Left cardiac atrium (tissue), 4 donors: ENCODE results near the gene SLC23A1. TPM values are rescaled to one million over a fixed set of nuclear protein-coding genes. Genes with fewer than 3 reads are reported as not detected.
"Not testable (repeated sequence)": the region's sequence is repeated elsewhere in the genome, so short reads cannot be mapped to it uniquely, and the experiment has no call there.

Experiments
- ATAC-seq, 2 donors: fragments of 200-7000 bp; cut with Tn5 transposase; one replicate each; pipeline ENCODE4 v1.9.1; 2020; ENCODE audit warnings: mild to moderate bottlenecking in 2 of 2, moderate library complexity in 2 of 2
- DNase-seq: peaks from one replicate; pipeline ENCODE4 v3.0.0-alpha.2; 2020
- intact Hi-C, 2 donors: fragments of 100-400 bp; cut with DNase I; formaldehyde crosslinking; loops; one replicate each; pipeline versions ENCODE4 v1.14.1 to v1.15.1; 2022 to 2023
- total RNA-seq, 2 donors: library from RNA; stranded (reverse); fragmentation: NEBNext Ultra II Directional; extraction: Animal tissue kit (Norgen Biotek cat#: 25700); gene quantifications; one replicate each; pipeline ENCODE4 v1.2.1, GENCODE V29; 2021
- donor health status: DM: no; HTN: yes; CAD: no.
- donor health status: DM: no; HTN: yes; CAD: no; lungs with severe emphysema.
- donor health status: DM: yes; HTN: yes; CAD: no.
- donor health status: Dilated cardiomyopathy.

The SLC23A1 gene
- total RNA-seq, 2 donors from 2014 or later: not detected

DNA sequence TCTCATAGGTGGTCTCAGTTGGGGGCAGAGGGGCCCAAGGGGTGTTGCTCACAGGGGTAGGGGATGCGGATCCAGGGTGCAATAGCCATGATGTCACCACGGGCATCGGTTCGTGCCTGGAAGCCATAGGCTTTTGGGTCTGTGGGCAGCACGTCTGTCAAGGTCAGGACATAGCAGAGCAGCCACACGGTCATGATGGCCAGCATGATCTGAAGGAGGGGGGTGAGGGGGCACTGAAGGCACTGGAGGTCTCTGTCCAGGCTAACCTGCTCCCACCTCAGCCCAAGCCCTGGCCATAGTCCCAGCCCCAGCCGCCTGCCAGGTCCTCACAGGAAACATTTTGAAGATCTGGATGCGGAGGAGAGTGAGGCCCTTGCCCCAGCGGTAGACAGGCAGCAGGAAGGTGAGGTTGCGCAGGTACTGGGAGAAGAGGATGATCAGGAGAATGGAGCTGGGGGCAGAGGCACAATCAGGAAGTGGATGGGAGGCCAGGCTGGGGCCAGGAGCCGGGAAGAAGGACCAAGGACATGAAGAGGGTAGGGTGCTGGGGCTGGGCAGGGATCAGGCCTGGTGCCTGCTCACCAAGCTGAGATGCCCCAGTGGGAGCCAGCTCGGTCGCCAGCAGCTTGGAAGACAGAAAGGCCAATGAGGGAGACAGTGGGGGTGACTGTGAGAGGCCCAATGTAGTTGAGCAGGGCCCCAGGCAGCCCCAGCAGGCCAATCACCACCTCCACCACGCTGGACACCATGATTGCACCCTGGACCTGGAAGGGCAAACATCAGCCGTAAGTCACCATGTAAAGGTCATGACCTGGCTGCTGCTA is 3.3 kb downstream of the SLC23A1 start:
- intact Hi-C loops: no loop called here
- no peak for DNase-seq
- ATAC-seq: no peak

DNA sequence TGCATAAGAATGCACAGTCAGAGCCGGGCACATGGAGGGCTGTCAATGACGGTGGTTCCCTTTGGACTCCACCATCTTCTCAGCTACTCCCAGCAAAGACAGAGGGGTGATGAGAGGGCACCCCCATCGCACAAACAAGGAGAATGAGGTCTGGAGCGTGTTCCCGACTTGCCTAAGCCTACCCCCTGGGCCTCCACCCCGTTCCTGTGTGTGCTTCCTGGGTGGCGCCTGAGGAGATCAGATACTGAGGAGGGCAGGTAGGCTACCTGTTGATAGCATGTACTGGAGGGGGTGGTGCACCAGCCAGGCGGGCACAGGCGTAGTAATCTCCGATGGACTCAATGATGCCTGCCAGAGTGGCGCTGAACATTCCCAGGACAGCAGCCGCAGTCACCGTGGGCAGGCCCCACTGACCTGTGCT is 4.1 kb downstream of the SLC23A1 start:
- ATAC-seq: no peak
- intact Hi-C loops: no loop called here
- no peak for DNase-seq

DNA sequence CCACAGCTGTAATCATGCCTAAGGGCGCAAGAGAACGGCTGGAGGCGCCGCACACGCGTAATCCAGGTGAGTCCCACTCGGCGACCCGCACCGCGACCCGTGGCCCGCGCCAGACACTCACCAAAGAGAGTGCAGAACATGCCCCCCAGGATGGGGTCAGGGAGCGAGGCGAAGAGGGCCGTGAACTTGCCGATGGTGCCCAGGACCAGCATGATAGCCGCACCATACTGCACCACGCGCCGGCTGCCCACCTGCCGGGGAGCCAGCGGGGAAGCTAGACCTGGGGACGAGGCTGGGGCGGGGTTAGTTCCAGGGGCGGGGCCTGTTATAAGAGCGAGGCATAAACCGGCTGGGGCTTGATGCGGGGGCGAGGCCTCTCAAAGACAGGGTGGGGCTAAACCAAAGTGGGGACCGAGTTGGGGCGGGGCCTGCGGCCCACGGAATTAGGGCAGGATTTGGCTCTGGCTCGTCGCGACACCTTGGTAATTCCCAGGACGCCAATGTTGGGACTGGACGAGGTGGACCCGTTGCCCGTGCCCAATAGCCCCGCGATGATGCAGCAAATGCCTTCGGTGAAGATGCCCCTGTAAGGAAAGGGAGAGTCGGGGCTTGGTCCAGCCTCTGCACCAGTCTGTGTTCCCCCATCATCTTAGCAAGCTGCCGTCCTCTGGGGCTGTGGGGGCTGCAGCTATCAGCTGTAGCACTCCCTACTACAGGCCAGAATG is 4.8 kb downstream of the SLC23A1 start:
- ATAC-seq (no peak), DNase-seq (no peak)
- intact Hi-C loops: no loop called here

DNA sequence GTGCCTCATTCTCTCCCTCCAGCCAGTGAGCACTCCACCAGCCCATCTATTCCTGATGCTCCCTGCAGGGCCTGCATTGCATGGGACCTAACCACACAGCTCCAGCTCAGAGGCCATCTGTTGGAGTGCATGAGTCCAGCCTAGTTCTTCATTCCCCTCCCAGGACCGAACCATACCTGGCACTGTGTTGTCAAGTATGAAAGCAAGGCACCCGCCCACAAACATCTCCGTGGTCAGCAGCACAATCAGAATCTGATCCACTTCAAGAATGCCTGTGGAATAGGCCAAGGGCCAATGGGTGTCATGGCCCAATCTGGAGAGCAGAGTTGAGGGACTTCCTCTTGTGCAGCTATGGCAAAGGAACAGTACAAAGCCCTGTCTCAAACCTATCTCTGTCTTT is 5.9 kb downstream of the SLC23A1 start:
- ATAC-seq (no peak), DNase-seq (no peak)

DNA sequence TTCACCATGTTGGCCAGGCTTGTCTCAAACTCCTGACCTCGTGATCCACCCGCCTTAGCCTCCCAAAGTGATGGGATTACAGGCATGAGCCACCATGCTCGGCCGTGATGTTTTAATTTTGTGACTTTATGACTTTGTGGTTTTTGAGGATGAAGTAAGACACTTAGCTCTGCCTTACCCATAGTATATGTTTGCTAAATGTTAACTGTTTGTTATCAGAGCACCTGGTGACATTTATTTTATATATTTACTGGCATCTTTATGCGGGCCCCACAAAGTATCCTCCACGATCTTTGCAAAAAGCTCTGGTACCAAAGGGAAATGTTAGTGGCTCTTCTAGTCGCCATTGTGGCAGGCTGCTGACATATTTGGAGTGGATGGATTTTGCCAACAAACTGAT is 6.7 kb downstream of the SLC23A1 start:
- DNase-seq (no peak), ATAC-seq (no peak)
- intact Hi-C loops: no loop called here

More for the DNA sequence above, 5.9 kb downstream of the SLC23A1 start:
- intact Hi-C loops: no loop called here

DNA sequence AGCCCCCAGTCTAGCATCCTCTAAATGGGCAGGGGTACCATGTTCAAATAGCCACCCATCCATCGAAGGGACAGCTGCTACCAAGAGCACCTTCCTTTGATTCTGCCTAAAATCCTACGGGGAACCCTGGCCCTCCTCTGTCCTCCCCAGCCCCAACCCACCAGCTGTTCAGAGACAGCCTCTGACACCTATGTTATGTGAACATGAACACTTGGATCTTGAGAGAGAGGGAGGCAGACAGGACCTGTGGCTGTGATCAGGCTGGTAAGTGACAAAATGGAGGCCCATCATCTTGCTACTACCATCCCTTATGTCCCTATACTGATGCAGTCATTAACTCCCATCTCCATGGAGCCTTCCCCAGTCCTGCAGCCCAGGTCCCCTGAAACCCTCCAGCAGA is 8.2 kb downstream of the SLC23A1 start:
- no peak for ATAC-seq
- intact Hi-C loops: no loop called here
- DNase-seq: no peak

DNA sequence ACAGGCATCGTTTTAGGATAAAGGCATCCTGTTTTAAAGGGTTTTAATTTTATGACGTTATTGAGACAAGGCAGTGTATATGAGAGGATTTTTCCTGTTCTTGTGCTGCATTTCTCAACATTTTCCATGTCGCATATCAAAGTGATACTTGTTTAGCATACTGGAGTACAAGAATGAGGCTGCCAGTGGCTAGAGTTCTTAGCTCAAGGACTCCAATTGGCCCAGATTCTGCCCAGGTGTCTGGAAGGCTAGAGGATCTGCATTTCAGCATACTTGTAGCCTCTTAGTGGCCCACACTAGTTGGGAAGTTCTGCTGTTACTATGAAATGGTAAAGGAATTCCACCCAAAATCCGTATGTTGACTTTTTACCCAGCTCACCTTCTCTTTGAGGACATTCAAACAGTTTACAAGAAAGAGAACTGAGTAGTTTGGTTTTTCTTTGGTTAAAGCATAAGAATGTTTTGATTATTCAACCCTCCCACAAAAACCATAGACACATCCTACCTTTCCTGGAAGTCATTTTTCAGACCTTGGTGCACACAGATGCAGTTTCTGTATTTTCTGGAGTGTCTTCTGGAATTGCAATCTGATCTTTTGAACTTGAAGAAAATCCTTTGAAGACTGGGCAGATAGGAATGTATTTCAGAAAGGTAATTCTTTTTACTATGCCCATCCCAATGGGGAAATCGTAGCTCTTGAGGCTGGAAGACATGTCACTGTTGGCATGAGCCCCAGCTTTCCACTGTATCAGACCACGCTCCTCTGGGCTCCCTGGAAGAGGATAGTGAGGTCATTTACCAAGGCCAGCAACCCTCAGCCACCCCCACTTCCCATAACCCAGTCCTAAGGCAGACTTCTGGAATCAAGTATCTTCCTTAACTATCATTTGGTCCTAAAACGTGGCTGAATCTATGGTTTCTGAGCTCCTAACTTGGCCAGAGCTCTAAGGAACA is 11.3 kb downstream of the SLC23A1 start:
- DNase-seq: peak; percentile 45

DNA sequence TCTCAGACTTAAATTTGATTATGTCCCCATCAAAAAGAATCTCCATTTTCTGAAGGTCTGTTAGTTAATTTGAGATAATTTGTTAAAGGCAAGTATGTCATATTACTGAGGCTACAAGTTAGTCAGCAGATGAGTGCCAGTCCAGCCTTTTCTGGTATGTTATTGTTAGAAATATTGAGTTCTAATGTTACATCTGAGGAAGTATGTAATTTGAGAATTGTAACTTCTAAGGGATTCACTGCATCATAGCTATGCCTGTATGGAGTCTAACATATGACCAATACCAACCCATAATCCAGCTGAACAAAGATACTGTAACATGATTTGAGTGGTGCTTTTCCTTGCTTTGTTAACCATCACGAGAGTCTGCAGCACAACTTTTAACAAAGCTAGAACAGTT is 13.9 kb downstream of the SLC23A1 start:
- intact Hi-C loops: no loop called here
- ATAC-seq (no peak), DNase-seq (no peak)

More for the DNA sequence above, 11.3 kb downstream of the SLC23A1 start:
- ATAC-seq: peak in 1 of 2 donors; percentile 24
- intact Hi-C loops: no loop called here

DNA sequence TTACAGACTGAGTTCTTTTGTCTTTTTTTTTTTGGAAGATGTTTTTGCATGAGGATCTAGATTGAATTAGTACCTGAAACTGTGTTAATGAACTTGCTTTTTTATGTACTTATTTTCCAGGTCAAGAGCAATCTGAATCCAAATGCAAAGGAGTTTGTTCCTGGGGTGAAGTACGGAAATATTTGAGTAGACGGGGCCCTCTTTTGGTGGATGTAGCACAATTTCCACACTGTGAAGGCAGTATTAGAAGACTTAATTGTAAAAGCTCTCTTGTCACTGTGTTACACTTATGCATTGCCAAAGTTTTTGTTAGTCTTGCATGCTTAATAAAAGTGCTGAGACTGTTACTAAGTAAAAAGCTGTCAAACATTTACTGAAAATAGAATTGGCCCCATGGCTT is 14.5 kb downstream of the SLC23A1 start:
- intact Hi-C loops: no loop called here
- no peak for ATAC-seq
- no peak for DNase-seq

DNA sequence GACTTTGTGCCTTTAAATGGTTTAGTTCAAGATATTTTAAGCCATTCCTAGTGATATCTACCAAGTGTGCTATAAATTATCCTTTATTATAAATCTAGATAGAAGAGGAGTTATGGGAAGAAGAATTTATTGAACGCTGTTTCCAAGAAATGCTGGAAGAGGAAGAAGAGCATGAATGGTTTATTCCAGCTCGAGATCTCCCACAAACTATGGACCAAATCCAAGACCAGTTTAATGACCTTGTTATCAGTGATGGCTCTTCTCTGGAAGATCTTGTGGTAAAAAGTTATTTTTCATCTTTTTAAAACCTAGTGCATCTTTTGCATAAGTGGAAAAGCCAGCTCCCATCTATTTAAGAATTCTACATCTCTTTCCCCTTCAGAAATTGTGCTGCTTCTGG is 18.6 kb downstream of the SLC23A1 start:
- no peak for DNase-seq

DNA sequence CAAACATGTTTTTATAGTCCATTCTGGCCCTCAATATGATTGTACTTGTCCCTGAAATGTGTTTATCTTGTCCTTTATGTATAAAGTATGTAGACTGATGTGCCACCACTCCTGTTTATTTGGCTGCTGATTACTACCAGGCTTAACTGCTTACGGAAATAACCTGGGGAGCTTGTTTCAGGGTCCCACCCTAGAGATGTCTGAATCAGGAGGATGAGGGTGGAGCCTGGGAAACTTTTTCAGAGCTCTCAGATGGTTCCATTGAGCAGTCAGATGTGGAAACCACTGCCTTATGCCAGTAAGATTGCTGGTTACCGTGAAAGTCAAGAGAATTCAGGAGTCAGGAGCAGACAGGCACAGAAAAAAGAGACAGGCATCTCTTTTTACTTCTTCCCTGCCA is 19.2 kb downstream of the SLC23A1 start:
- DNase-seq: no peak
- intact Hi-C loops: no loop called here
- ATAC-seq: no peak

More for the DNA sequence above, 18.6 kb downstream of the SLC23A1 start:
- ATAC-seq: no peak
- intact Hi-C loops: no loop called here

DNA sequence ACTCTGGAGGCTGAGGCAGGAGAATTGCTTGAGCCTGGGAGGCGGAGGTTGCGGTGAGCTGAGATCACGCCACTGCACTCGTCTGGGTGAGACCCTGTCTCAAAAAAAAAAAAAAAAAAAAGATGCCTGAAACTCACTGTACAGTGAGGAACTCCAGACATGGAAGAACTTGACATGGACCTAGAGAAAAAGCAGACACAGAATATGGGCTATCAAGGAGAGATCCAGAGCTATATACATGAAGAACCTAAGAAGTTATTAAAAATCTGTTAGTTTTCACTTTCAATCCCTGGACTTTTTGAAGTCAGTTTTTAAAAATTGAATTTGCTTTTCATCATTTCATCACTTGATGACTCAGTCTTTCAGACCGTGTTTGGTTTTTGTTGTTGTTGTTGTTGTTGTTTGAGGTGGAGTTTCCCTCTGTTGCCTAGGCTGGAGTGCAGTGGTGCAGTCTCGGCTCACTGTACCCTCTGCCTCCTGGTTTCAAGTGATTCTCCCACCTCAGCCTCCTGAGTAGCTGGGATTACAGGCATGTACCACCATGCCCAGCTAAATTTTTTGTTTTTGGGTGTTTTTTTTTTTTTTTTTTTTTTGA is 21.2 kb downstream of the SLC23A1 start:
- ATAC-seq: no peak
- intact Hi-C loops: no loop called here

DNA sequence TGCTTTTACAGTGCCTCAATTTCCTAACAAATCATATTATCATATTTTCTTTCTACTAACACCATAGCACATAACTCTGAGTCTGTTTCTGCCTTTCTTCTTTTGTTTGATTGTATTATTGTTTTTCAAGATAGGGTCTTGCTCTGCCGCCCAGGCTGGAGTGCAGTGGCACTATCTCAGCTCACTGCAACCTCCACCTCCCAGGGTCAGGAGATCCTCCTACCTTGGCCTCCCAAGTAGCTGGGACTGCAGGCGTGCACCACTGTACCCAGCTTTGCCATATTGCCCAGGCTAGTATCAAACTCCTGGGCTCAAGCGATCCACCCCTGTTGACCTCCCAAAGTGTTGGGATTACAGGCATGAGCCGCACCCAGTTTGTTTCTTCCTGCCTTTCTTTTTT is 22.7 kb downstream of the SLC23A1 start:
- DNase-seq (no peak), ATAC-seq (no peak)
- intact Hi-C loops: no loop called here

More for the DNA sequence above, 21.2 kb downstream of the SLC23A1 start:
- DNase-seq: no peak

DNA sequence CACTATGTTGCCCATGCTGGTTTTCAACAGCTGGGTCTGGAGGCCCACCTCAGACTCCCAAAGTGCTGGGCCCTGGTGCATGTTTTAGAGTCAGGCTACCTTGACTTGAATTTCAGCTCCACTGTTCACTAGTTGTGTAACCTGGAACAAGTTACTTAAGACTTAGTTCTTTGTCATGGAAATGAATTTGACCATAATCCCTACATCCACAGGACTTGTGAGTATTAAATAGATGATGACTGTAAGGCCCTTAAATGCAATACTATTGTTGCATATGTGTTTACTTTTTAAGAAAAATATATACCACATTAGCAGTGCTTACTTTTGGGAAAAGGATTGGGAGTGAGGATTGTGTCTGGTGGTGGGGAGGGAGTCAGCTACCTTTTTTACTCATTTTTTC is 25.0 kb downstream of the SLC23A1 start:
- ATAC-seq (no peak), DNase-seq (no peak)
- intact Hi-C loops: no loop called here

DNA sequence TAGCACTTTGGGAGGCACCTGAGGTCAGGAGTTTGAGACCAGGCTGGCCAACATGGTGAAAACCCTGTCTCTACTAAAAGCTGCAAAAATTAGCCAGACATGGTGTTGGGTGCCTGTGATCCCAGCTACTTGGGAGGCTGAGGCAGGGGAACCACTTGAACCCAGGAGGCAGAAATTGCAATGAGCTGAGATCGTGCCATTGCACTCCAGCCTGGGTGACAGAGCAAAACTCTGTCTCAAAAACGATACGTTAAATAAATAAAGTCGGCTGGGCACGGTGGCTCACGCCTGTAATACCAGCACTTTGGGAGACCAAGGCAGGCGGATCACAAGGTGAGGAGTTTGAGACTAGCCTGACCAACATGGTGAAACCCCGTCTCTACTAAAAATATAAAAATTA is 27.2 kb downstream of the SLC23A1 start:
- intact Hi-C loops, ATAC-seq, DNase-seq: not testable (repeated sequence)

DNA sequence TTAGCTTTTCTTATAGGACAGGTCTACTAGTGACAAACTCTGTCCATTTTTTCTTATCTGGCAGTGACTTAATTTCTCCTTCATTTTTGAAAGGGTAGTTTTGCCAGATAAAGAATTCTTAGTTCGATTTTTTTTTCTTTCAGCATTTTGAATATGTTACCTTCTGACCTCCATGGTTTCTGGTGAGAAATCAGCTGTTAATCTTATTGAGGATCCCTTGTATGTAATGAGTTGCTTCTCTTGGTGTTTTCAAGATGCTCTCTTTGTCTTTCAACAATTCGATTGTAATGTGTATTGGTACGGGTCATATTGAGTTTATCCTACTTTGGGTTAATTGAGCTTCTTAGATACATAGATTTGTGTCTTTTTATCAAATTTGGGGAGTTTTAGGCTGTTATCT is 28.9 kb downstream of the SLC23A1 start:
- ATAC-seq: no peak
- intact Hi-C loops: no loop called here
- DNase-seq: no peak

DNA sequence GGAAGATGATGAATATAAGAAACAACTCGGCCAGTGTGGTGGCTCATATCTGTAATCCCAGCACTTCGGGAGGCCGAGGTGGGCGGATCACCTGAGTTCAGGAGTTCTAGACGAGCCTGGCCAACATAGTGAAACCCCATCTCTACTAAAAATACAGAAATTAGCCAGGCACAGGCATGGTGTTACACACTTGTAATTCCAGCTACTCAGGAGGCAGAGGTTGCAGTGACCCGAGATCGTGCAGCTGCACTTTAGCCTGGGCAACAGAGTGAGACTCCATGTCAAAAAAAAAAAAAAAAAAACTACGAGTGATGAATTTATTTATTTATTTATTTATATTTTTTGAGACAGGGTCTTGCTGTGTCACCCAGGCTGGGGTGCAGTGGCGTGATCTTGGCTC is 35.2 kb downstream of the SLC23A1 start:
- DNase-seq, ATAC-seq, intact Hi-C loops: not testable (repeated sequence)

DNA sequence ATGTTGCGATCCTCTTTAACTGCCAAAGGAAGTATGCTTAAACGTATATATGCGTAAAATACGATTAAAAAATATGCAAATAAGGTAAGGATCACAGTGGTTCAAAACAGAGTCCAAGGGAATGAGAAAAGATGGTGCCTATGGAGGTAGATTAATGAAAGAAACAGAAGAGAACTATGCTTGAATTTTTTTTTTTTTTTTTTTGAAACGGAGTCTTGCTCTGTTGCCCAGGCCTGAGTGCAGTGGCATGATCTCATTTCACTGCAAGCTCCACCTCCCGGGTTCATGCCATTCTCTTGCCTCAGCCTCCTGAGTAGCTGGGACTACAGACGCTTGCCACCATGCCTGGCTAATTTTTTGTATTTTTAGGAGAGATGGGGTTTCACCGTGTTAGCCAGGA is 37.7 kb downstream of the SLC23A1 start:
- DNase-seq, intact Hi-C loops, ATAC-seq: not testable (repeated sequence)

DNA sequence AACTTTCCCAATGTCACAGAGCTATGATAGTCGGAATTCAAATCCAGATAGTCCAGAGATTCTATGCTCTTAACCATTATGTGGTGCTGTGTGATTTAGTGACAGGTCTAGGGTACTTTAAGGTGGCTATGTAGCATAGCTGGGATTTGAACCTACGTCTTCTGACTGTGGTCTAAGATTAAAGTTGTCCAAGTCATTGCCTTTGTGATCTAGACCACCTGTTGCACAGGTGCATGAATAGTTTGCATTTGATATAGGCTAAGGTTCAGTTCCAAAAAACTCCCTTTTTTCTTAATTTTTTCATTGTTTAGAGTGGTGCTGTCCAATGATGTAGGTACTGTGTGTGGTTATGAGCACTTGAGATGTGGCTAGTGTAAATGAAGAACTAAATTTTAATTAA is 38.9 kb downstream of the SLC23A1 start:
- no peak for DNase-seq
- ATAC-seq: no peak
- intact Hi-C loops: no loop called here
